Heart left ventricle (tissue), 16 donors: Measurements from ENCODE around the gene SIRT5. TPM values are rescaled to one million over a fixed set of nuclear protein-coding genes. Genes with fewer than 3 reads are reported as not detected.

ENCODE experiments used
- ATAC-seq, 4 donors: fragments of 200-7000 bp; cut with Tn5 transposase; one replicate each; pipeline ENCODE4 v1.9.1; 2020 to 2022; ENCODE audit warnings: moderate library complexity in 4 of 4, mild to moderate bottlenecking in 3 of 4, moderate number of reproducible peaks in 1 of 4
- DNase-seq, 5 donors: peaks; one replicate each; pipeline ENCODE4 v3.0.0-alpha.2; 2020
- H3K27ac ChIP-seq, 12 donors: fragments of 200-600 bp; sonication (generic) in 4 of 12; one replicate each; pipeline versions ENCODE4 v1.5.0 to v1.8.0; 2016 to 2022; ENCODE audit warnings: mild to moderate bottlenecking in 2 of 12
- H3K27me3 ChIP-seq, 9 donors: fragments of 200-600 bp; sonication (generic) in 2 of 9; one replicate each; pipeline versions ENCODE4 v1.5.1 to v1.8.0; 2016 to 2022; ENCODE audit warnings: mild to moderate bottlenecking in 3 of 9
- H3K36me3 ChIP-seq, 9 donors: fragments of 200-600 bp; sonication (generic) in 2 of 9; one replicate each; pipeline versions ENCODE4 v1.5.0 to v1.8.0; 2018 to 2022; ENCODE audit warnings: mild to moderate bottlenecking in 2 of 9
- H3K4me1 ChIP-seq, 12 donors: fragments of 200-600 bp; sonication (generic) in 4 of 12; one replicate each; pipeline versions ENCODE4 v1.5.0 to v1.8.0; 2016 to 2022; ENCODE audit warnings: mild to moderate bottlenecking in 3 of 12
- H3K4me3 ChIP-seq, 12 donors: fragments of 200-600 bp; sonication (generic) in 4 of 12; one replicate each; pipeline versions ENCODE4 v1.5.0 to v1.8.0; 2017 to 2022; ENCODE audit warnings: mild to moderate bottlenecking in 9 of 12, moderate library complexity in 4 of 12
- H3K9me3 ChIP-seq, 12 donors: fragments of 200-600 bp; sonication (generic) in 4 of 12; one replicate each; pipeline versions ENCODE4 v1.5.0 to v1.8.0; 2016 to 2022; ENCODE audit warnings: mild to moderate bottlenecking in 1 of 12
- CTCF ChIP-seq, 12 donors: fragments of 200-600 bp; sonication (generic) in 4 of 12; IDR thresholded peaks; one replicate each; pipeline versions ENCODE4 v1.5.0 to v1.8.0; 2018 to 2022; ENCODE audit warnings: antibody characterized with exemption in 12 of 12, mild to moderate bottlenecking in 5 of 12
- POLR2A ChIP-seq, 2 donors: fragments of 450-650 bp; IDR thresholded peaks; one replicate each; pipeline ENCODE4 v1.6.1; 2017; ENCODE audit warnings: antibody characterized with exemption in 2 of 2, mild to moderate bottlenecking in 2 of 2, moderate library complexity in 2 of 2
- WGBS, 4 donors: extraction: QIAGEN DNeasy Blood & Tissue Kit in 2 of 4; methylation state at CpG; one replicate each; pipeline versions ENCODE4 v1.1.5 to v1.1.7; 2013 to 2018; 5-methylcytosine and 5-hydroxymethylcytosine counted together
- intact Hi-C, 10 donors: fragments of 100-400 bp; cut with DNase I; formaldehyde crosslinking; loops; one replicate each; pipeline versions ENCODE4 v1.11.1 to v1.14.2; 2022
- polyA plus RNA-seq, 2 donors: library from polyadenylated mRNA; stranded (reverse); fragments of 200-250 nt; gene quantifications; one replicate each; pipeline ENCODE4 v1.2.3, GENCODE V29; 2013
- total RNA-seq, 9 donors: library from RNA; depleted of rRNA in 2 of 9; stranded (reverse); fragments of >200 nt in 2 of 9; fragmentation: NEBNext Ultra II Directional in 3 of 9; extraction: Animal tissue kit (Norgen Biotek cat#: 25700) in 3 of 9; gene quantifications; one replicate each; pipeline versions ENCODE4 v1.1.0 to v1.2.4, GENCODE V29; 2016 to 2023
- donor health status: ischemic (EF 13 %, LVEDD 7.1; RV severe dilation, severe dysfunction).
- donor health status: healthy with polysubstance abuse.
- donor health status: DM: no; HTN: yes; CAD: no.
- donor health status: DM: no; HTN: no; CAD: no.
- donor health status: ischemic (EF 25% LVEDD 6.9; RV normal size, moderate dysfunction).
- donor health status: ischemic (EF 25% LVEDD 5.7; RV mildly dilated, moderate dysfunction).
- donor health status: healthy.
- donor health status: DM: yes; HTN: yes; CAD: no.
- donor health status: ischemic (EF 35%, LVEDD 5.7; RV mildly dilated, moderate dysfunction).
- donor health status: nonischemic (EF 11% LVEDD 7.7; RV severe dilation, severe dysfunction).
- donor health status: DM: yes; HTN: yes; CAD: no.
- donor health status: PGD.
- donor health status: ischemic (EF 29% LVEDD 5.4; RV normal size, mild dysfunction).
- donor health status: nonischemic (EF 23%, LVEDD 6.1; RV moderate dilation, normal function).

SIRT5 gene
- total and polyA plus RNA-seq, 11 donors = 13.1 to 60.0 (median 37.1) TPM

DNA sequence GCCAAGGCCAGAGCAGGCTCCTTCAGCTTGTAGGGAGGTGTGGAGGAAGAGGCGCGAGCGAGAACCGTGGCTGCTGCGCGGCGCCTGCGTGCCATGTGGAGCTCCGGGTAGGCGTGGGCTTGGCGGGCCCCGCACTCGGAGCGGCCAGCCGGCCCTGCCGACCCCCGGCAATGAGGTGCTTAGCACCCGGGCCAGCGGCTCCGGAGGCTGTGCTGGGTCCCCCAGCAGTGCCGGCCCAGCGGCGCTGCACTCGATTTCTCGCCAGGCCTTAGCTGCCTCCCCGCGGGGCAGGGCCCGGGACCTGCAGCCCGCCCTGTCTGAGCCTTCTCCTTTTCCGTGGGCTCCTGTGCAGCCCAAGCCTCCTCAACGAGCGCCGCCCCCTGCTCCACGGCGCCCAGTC lies 32.9 kb upstream of the SIRT5 start:
- Histone ChIP-seq H3K27ac (no peak overlapping the region), H3K36me3 (no peaks in the 10 kb centered on the region), H3K4me1 (peaks cover 0 to 21% (median 11%) of the 10 kb centered on the region in 12 donors), H3K27me3 (no peaks in the 10 kb centered on the region), H3K4me3 (no peak overlapping the region), H3K9me3 (no peaks in the 10 kb centered on the region)
- no peak for DNase-seq
- TF ChIP-seq CTCF (IDR thresholded peaks at IDR 0.05) (no peak), POLR2A (IDR thresholded peaks at IDR 0.05) (no peak)
- WGBS, 4 donors = 95 to 97% (median 97%) methylated on average over 11 to 35 of the region's 35 CpGs
- no peak for ATAC-seq
- intact Hi-C loops = no loop called here

GRCh38 chr6:13544454-13545186 lies 29.8 kb upstream of the SIRT5 start:
- Histone ChIP-seq H3K36me3 (no peaks in the 10 kb centered on the region), H3K4me1 (no peaks in the 10 kb centered on the region), H3K4me3 (no peak overlapping the region), H3K27ac (no peak overlapping the region), H3K27me3 (no peaks in the 10 kb centered on the region), H3K9me3 (no peaks in the 10 kb centered on the region)
- TF ChIP-seq POLR2A (IDR thresholded peaks at IDR 0.05) (no peak), CTCF (IDR thresholded peaks at IDR 0.05) (no peak)
- ATAC-seq (no peak), DNase-seq (no peak)
- 78 to 88% (median 83%) methylated on average over 11 of the region's 11 CpGs for WGBS, 4 donors
- intact Hi-C loops = no loop called here

DNA sequence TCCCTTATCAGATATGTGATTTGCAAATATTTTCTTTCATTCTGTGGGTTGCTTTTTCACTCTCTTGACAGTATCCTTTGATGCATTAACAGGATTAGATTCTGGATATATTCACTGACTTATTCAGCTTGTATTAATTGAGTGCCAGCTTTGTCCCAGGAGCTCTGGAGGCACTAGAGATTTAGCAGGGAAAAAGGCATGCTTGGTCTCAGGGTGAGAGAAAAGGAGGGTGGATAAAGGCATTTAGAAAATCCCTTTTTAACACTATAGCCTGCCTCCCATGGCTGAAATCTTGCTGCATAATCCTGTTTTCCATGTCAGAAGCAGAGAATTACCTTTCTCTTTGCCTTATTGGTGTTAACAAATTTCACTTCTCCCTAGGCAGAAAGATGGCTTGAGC lies 28.5 kb upstream of the SIRT5 start:
- H3K4me3 ChIP-seq = no peak overlapping the region
- no peaks in the 10 kb centered on the region for H3K27me3 ChIP-seq
- no peaks in the 10 kb centered on the region for H3K36me3 ChIP-seq
- TF ChIP-seq CTCF (IDR thresholded peaks at IDR 0.05) (no peak), POLR2A (IDR thresholded peaks at IDR 0.05) (no peak)
- H3K9me3 ChIP-seq = no peaks in the 10 kb centered on the region
- H3K4me1 ChIP-seq = no peaks in the 10 kb centered on the region
- intact Hi-C loops = no loop called here
- no peak for ATAC-seq
- H3K27ac ChIP-seq = no peak overlapping the region
- no peak for DNase-seq

DNA sequence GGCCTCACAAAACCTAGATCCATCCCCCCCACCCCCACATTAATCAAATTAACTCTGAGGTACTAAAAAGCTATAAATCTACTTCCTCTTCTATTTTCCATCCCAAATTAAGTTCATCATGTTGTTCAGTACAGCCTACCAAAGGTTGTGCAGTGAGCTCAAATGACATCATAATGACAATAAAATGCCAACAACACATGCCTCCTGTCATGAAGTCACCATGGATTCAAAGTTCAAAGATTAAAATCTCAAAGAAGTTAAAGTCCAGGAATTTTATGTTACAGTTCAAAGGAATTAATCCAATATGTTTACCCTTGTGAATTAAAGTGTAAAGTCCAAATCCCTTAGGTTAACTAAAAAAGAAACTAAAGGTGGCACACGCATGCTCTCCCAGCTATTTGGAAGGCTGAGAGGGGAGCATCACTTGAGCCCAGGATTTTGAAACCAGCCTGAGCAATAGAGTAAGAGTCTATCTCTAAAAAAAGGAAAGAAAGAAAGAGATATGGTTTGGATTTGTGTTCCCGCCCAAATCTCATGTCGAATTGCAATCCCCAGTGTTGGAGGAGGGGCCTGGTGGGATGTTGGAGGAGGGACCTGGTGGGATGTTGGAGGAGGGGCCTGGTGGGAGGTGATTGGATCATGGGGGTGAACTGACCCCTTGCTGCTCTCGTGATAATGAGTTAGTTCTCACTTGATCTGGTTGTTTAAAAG lies 25.7 kb upstream of the SIRT5 start:
- no peaks in the 10 kb centered on the region for H3K27me3 ChIP-seq
- ATAC-seq = no peak
- no peaks in the 10 kb centered on the region for H3K4me1 ChIP-seq
- 76 to 85% (median 78%) methylated on average over 4 of the region's 4 CpGs for WGBS, 4 donors
- H3K27ac ChIP-seq = no peak overlapping the region
- no peaks in the 10 kb centered on the region for H3K9me3 ChIP-seq
- no peak for TF ChIP-seq CTCF (IDR thresholded peaks at IDR 0.05)
- TF ChIP-seq POLR2A (IDR thresholded peaks at IDR 0.05) = no peak
- no peak overlapping the region for H3K4me3 ChIP-seq
- no peak for DNase-seq
- intact Hi-C loops = no loop called here
- no peaks in the 10 kb centered on the region for H3K36me3 ChIP-seq
